HG02852 (cell line): Measurements from ENCODE around the gene MBD5.
A peak's percentile ranks its signal among the peaks of the same experiment; 100 is the strongest.

ENCODE experiments used
- ATAC-seq: cut with Tn5 transposase; IDR thresholded peaks from one replicate; pipeline ENCODE4 v1.9.1; 2021; ENCODE audit warnings: mild to moderate bottlenecking, moderate library complexity; ENCODE audit not compliant: unreplicated experiment

The MBD5 gene

DNA sequence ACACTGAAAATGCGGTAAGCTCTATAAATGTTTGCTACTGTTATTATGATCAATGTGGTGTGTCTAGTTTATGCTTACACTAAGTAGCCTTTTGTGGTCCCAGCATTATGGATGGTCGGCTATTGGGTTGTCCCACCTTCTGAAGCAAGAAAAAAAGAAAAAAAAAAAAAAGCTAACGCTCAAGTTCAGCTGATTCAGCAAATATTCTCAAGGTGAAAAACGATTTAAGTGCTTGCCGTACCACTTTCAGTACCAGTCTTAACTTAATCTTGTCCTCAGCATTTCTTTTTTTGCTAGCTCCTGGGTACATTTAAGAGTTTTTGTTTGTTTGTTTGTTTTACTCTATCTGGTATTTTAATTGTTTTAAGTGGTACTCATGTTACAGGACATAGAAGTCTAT lies 87.5 kb downstream of the MBD5 start:
- ATAC-seq = no peak

DNA sequence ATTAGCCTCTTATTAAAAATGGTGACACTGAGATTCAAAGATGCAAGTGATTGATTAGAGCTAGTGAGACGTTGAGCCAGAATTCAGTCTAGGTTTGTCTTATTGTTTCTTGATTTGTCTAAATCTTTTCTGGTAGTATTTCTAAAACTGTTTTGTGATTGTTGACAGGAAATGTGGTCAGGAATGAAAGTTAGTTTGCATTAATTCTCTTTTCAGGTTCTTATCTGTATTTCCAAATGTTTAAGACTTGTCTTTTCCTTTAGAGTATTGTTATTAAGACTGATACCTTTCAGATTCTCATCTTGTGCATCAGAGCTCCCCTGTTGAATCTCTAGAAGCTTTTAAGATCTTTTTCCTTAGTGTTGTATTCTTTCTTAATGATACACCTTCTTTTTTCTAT lies 89.3 kb downstream of the MBD5 start:
- peak; percentile 62 for ATAC-seq

DNA sequence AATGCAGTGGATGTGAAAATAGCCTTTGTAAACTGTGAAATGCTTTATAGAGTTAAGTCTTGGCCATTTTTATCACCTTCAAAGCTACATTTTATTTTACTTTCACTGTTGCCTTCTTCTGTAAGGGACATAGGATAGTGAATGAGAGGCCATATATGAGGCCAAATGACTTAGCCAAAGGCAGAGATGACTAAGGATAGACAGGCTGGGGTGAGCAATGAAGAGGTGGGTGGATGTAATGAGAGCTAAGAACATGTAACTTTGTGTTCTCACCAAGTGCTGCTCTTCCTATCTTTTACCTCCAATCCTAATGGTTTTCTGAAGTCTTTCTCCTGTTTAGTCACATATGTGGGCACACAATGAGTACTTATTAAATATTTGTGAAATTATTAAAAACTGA lies 101.9 kb downstream of the MBD5 start:
- ATAC-seq = no peak

DNA sequence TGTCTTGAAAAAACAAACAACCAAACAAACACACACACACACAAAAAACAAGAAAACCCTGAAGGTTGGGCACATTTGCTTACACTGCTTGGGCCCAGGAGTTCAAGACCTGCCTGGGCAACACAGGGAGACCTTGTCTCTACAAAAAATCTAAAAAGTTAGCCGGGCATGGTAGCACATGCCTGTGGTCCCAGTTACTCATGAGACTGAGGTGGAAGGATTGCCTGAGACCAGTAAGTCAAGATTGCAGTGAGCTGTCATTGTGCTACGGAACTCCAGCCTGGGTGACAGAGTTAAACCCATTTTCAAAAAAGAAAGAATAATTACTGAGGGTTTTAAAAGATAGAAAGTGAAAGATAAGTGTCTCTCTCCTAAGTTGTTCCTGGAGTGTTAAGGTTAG lies 103.4 kb downstream of the MBD5 start:
- ATAC-seq = no peak

DNA sequence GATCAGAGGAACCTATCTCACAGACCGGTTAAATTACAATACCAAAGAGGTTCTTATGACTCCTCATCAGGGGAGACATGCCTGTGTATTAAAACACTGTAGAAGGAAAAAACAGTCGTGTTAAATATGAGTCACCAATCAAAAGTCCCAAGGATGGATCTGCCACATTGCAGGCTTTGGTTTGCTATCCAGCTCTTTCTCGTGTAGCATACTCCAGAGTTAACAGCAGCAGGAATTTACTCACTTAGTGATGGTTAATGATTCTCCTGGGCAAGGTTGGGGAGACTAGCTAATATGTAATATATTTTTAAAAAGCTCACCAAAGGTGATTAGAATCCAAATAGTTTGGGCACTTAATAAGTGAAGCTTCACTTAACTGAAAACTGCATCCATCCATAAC lies 109.7 kb downstream of the MBD5 start:
- no peak for ATAC-seq

DNA sequence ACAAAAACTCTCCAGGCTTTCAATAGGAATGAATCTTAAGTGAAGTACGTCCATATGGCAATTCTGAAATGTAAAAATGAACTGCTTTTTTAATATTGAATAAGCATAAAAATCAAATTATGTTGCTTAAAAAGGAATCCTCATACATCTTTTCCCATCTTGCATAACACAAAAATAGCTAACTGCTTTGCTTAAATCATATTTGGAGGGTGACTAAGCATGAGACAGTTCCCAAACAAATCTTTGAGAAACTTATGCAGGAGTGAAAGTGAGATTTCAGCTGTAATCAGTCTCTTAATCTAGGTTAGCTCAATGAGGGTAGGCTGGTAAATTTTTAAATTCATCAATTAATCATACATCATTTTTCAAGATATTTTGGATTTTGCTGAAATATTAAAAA lies 111.5 kb downstream of the MBD5 start:
- no peak for ATAC-seq

DNA sequence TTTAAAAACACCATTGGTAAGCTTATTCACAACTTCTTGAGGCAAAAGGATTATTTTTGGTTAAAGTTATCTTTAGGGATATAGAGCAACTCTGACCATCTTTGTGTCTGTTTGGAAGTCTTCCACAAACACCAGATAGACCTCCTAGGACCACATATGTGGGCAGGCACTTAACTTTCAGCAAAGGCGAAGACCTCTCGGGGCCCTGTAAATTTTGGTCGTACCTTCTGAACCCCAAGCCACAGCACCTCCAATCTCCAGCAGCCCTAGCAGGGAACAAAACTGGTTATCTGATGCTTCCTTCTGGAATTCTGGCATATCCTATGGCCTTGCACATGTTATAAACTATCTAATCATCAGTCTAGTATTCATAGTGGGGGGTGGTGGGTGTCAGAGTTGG lies 114.8 kb downstream of the MBD5 start:
- no peak for ATAC-seq

DNA sequence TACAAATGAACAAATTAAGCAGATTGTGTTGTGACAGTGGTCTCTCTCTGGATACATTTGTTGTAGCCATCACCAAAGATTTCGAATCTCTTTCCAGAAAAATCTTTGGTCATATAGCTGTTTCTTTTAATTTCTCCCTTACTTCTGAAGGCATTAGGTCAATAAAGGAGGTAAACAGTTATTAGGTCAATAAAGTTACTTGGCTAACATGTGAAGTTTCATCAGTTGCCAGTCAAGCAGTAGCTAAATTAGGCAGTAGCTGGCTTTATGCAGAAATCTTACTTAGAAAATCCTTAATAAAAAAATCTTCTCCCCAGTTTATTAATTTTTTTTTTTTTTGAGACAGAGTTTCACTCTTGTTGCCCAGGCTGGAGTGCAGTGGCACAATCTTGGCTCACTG lies 115.5 kb downstream of the MBD5 start:
- ATAC-seq = no peak

DNA sequence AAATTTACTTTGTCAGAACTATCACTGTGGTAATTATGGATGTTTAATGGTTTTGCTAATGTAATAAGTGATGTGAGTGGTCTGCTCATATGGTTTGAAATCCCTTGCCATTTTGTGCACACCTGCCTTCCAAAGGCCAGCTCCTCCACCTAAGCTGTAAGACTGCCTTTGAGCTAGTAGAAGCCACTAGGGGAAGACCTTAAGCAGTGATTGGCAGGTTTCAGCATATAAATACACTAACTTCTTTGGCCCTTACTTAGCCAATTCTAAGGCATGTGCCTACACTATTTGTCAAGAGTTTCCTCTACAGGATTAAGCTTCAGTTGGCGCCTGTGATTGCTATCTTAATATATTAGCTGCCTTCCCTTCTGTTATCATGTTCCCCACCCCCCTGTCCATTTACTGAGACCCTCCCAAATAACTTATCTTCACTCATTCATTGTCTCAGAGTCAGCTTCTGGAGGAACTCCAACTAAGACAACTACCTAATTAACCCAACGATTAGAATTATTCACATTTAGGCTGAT lies 141.1 kb downstream of the MBD5 start:
- no peak for ATAC-seq

DNA sequence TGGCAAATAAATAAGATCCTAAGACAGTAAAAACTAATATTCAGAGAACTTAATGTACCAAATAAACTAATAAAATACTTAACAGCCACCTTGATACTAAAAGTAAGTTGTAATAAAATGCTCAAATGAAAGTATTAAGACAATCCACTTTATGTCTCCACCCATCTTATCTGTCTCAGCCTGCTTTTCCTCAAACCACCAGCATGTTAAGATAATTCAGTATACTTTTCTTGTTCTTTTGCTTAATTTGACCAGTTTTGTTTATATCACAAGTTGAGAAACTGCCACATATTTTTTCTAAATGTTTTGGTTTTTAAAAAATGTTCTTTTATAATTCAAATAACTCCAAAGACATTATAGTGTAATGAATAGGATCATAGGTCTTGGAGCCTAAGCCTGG lies 142.0 kb downstream of the MBD5 start:
- no peak for ATAC-seq

DNA sequence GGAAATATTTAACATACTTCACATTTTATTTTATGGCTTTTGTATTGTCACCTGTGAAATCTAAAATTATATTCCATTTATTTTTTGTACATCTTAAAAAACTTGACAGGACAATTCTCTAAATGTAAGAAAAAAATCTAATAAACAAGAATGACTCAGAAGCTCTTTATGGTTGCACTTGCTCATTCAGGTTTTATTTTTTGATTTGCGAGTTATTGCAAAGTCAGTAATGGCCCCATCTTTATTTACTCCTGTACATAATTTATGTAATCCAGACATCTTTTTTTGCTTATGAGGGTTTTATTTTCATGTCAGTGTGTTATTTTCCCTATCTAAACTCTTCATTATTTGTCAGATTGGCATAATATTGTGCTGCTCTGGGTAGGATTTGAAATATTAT lies 145.1 kb downstream of the MBD5 start:
- ATAC-seq = no peak

DNA sequence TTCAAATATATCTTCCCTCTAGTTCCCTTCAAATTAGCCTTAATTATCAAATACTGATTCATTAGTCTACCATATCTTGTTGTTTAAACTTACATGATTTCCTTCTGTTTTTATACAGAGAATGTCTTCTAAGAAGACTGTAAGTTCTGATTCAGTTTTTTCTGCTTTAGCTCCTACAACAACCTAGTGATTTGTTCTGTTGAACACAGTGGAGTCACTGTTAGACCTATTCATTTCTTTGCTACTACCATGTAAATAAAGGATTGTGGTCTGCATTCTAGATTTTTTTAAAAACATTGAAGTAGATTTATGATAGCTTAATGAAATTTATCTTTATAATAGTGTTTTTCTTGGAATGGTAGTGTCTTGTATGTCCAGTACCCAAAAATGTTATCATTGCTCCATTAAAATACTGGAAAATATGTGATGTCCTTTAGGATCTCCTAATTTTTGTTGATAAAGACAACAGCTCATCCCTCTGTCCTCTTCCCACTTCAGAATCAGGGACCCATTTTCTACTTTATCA lies 146.4 kb downstream of the MBD5 start:
- no peak for ATAC-seq

DNA sequence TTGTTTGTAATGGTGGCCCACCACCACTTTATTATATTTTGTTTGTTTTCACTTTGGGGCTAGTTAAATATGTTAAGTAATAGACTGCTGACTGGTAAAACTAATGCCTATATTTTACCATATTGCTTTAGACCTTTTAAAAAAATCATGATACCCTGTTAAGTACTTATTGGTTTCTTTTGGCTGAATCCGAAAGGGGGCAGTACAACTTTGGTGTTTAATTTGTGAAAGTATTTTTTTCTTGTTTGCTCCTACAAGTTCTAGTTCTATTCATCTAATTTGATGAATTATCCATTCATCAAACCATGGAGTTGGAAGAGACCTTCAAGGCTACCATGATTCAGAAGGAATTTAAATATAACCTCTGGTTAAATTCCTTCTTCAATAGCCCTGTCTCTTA lies 147.0 kb downstream of the MBD5 start:
- ATAC-seq = no peak

DNA sequence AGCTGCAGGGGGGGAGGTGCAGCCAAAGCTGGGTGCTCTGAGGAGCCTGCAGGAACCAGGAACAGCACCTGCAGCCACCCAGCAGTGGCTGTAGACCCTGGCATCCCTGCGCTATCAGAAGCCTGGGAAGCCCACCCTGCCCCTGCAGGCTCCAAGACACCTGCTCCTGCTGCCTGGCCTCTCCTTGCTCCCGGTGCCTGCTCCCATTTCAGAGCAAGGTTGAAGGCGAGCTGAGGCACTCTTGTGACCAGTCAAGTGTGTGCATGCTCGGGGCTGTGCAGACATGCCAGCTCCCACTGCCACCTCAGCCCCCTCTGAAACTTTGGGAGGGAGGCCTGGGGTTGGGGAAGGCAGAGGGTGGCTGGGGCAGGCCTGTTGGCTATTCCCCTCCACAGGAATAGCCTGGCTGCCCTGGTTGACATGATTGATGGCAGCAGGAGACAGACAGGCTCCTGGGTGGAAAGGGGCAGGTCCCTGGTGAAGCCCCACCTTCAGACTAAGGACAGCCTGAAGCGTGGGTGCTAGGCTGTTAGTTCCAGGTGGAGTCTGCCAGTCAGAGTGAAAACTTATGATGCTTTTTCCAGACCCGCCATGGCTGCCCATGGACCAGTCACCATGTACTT lies 151.4 kb downstream of the MBD5 start:
- no peak for ATAC-seq

DNA sequence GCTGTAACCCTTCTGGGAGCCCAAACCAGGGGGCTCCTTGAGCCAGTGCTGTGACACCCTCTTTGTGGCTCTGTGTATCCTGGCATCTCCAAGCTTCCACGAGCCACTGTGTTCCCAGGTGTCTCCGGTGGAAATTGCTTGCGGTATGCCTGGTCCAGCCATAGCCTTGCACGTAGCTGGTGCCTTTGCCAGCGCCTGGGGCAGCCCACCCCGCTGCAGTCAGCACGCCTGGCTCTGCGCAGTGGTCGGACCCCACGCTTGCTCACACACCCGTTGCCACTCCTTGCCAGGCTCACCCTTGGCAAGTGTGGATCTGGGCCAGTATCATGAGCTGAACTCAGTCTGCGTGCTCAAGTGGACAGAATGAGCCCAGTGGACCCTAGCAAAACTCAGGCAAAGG lies 152.3 kb downstream of the MBD5 start:
- ATAC-seq = no peak

DNA sequence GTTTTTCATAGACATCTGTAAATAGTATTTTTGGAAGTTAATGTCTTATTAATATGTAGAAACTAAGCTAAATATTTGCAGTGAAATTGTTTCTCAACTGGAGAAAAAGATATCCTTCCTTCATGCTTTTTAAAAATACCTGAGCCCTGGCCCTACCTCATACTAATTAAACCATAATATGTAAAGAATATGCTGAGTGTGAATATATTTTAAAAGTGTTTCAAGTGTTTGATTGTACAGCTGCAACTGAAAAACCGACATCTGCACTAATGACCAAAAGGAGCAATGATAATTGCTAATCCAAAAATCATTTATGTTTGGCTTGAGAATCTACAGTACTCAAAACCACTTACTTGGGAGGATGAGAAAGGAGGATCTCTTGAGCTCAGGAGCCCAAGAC lies 156.7 kb downstream of the MBD5 start:
- no peak for ATAC-seq

DNA sequence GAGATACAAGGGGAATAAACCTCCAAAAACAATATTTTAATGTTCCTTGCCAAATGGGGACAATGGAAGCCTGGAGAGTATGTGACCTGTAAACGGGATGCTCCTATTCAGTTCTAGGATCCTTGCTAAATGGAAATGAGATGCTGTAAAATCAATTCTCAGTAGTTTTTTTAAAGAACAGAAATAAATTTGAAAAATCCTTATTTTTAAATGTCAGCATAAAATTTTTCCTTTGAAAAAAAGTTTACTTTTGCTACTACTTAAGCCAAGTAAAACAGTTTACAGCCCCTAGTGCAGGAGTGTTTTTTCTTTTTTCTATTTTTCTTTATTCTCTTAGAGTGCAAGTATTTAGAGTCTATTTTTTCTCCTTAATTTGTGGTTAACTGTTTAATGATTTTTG lies 158.8 kb downstream of the MBD5 start:
- no peak for ATAC-seq

DNA sequence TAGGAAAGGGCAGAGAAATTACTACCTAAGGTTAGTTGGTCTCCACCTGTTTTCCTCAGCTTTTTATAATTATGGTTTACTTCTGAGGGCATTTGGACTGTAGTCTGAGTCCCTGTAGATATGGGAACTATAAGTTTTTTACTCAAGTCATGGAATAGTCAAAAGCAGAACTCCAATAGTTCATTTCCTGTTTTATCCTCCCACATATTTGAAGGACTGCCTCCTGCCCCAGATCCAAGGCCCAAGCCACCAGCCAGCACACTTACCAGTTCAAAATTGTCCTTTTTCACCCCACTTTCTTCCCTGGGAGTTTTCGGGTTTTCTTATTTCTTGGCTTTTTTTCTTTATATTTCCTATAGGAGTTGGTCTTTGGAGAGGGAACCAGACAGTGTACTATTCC lies 164.1 kb downstream of the MBD5 start:
- no peak for ATAC-seq

DNA sequence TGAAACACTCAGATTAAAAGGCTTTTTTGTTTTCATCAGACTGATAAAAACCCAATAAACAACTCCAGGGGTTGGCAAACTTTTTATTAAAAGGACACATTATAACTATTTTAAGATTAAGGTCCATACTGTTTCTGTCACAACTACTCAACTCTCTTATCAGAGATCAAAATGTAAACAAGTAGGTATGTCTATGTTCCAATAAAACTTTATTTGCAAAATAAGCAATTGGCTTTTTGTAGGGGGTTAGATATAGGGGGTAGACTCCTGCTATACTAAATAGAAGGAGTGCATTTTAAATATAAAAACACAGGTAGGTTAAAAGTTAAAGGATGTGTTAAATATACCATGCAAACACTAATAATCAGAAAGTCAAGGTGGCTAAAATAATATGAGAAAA lies 174.0 kb downstream of the MBD5 start:
- ATAC-seq = no peak

DNA sequence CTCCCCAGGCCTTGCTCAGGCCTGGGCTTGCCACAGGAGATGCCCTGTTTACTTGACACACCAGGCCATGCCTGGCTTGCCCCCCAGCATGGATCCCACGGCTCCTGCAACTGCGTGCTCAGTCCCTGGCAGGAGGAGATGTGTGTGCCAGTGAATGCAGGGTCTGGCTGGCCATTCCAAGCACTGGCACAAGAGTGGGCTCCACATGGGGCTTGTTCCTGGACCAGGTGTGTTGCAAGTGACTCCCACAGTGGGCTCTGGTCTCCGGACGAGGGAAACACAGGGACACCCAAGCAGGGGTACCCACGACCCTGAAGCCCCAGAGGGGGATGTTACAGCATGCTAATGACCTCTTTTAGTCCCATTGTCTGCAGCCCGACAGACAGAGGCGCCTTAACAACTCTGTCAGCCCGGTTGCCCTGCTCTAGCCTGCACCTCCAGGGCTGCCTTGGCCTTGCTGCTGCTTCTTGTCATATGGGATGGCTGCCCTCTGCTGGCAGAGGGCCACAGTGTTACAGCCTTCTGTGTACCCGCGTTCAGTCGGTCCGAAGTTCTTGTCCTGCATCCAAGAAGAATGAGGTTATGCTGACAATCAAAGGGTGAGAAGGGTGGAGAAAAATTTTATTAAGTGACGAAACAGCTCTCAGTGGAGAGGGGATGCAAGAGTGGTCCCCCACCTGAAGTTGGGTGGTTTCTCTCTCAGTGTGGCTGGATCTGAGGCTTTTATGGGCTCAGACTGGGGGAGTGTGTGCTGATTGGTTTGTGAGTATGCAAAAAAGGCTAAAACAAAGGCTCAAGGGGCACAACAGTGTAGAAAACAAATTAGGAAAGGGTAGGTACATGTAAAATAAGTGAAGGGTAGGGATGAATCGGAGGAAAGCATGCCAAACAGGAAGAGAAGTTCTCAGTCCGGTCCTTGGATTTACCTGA lies 180.4 kb downstream of the MBD5 start:
- no peak for ATAC-seq

DNA sequence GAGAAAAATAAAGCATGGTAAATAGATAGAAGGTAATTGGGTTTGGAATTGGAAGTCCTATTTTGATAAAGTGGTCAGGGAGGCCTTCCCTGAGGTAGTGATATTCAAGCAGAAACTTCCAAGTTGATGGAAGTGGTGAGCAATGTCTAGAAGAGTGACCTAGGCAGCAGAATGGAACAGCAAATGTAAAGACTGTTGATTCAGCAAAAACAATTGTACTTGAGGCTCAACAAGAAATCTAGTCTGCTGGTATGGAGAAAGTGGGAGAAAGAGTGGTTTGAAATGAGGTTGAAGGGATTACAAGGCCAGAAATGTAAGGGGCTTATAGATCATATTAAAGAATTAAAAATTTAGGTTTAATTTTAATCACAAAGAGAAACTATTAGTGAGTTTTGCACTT lies 181.3 kb downstream of the MBD5 start:
- no peak for ATAC-seq

DNA sequence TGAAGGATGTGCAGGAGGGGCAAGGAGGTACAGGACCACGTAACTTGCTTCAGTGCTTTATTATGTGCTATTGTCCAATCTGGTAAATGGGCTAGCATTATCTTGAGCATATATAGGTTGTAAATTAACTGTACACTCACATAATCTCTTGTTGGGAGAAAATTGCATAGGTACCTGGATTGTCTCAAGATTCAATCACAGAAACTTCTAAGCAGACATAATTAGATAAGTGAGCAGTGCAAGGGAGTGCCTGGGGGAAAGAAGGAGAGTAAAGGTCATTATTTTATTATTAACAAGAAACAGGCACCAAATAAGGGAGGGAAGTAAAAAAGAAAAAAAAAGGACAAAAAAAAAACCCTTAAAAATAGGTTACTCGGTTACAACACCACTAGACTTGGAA lies 186.2 kb downstream of the MBD5 start:
- ATAC-seq = no peak
